Kidney epithelial cell (primary cell): ENCODE data around the gene INSC. TPM values are rescaled to one million over a fixed set of nuclear protein-coding genes. Genes with fewer than 3 reads are reported as not detected.

ENCODE experiments used
- DNase-seq: peaks from one replicate; pipeline ENCODE4 v3.0.0-alpha.2; 2010; ENCODE audit warnings: low read depth
- H3K27me3 ChIP-seq: 2 replicates; pipeline ENCODE4 v1.6.0; 2011; ENCODE audit warnings: low read length; ENCODE audit not compliant: control insufficient read depth, insufficient read depth
- H3K36me3 ChIP-seq: 2 replicates; pipeline ENCODE4 v1.5.1; 2011; ENCODE audit warnings: low read length; ENCODE audit not compliant: control insufficient read depth, insufficient read depth
- H3K4me3 ChIP-seq: 2 replicates; pipeline ENCODE4 v1.5.1; 2011; ENCODE audit warnings: low read depth, mild to moderate bottlenecking, control low read depth, low read length
- total RNA-seq: library from RNA; depleted of rRNA; stranded (reverse); fragments of >200 nt; gene quantifications from 2 replicates; pipeline ENCODE4 v1.2.3, GENCODE V29; 2015
- TF ChIP-seq, protein P1 (sequence below): IDR thresholded peaks from 2 replicates; pipeline ENCODE4 v1.5.1; 2011; ENCODE audit warnings: mild to moderate bottlenecking, moderate library complexity, low read length, control low read depth, inconsistent platforms; ENCODE audit not compliant: insufficient read depth, poor library complexity, severe bottlenecking

INSC gene
- total RNA-seq, 1 donor from 2014 or later: 0.33 TPM

DNA sequence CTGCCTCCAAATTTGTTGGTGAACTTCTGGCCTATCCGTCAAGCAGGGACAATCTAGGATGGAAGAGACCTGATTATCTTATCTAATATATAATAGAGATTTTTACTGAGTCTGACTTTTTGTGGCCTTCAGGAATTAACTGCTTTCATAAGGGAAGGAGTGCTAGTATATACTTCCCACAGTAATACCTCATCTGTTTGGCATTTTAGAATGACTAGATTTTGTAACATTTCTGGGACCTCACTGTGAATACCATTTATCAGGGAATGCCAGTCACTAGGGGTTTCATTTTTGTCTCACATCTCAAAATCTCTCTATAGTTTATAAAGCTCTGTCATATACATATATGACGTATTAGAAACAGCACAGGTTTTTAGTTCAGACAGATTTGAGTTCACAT, 114.3 kb downstream of the INSC start:
- Histone ChIP-seq H3K27me3 (no peaks in the 10 kb centered on the region), H3K36me3 (no peaks in the 10 kb centered on the region), H3K4me3 (no peak overlapping the region)
- no peak for DNase-seq
- TF ChIP-seq, protein P1, sequence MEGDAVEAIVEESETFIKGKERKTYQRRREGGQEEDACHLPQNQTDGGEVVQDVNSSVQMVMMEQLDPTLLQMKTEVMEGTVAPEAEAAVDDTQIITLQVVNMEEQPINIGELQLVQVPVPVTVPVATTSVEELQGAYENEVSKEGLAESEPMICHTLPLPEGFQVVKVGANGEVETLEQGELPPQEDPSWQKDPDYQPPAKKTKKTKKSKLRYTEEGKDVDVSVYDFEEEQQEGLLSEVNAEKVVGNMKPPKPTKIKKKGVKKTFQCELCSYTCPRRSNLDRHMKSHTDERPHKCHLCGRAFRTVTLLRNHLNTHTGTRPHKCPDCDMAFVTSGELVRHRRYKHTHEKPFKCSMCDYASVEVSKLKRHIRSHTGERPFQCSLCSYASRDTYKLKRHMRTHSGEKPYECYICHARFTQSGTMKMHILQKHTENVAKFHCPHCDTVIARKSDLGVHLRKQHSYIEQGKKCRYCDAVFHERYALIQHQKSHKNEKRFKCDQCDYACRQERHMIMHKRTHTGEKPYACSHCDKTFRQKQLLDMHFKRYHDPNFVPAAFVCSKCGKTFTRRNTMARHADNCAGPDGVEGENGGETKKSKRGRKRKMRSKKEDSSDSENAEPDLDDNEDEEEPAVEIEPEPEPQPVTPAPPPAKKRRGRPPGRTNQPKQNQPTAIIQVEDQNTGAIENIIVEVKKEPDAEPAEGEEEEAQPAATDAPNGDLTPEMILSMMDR: no peak

DNA sequence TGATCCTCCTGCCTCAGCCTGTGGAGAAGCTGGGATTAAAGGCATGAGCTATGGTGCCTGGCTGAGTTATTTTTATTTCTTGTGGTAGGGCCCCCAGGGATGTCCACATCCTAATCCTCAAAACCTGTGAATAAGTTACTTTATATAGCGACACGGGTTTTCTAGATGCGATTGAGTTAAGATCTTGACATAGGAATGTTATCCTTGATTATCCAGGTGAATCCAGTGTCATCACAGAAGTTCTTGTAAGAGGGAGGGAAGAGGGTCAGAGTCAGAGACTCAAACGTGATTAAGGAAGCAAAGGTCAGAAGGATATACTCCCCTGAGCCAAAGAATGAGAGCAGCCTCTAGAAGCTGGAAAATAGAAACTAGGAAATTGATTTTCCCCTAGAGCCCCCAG, 117.8 kb downstream of the INSC start:
- TF ChIP-seq, protein P1: no peak
- DNase-seq: no peak
- no peaks in the 10 kb centered on the region for H3K27me3 ChIP-seq
- no peaks in the 10 kb centered on the region for H3K36me3 ChIP-seq
- H3K4me3 ChIP-seq: no peak overlapping the region

DNA sequence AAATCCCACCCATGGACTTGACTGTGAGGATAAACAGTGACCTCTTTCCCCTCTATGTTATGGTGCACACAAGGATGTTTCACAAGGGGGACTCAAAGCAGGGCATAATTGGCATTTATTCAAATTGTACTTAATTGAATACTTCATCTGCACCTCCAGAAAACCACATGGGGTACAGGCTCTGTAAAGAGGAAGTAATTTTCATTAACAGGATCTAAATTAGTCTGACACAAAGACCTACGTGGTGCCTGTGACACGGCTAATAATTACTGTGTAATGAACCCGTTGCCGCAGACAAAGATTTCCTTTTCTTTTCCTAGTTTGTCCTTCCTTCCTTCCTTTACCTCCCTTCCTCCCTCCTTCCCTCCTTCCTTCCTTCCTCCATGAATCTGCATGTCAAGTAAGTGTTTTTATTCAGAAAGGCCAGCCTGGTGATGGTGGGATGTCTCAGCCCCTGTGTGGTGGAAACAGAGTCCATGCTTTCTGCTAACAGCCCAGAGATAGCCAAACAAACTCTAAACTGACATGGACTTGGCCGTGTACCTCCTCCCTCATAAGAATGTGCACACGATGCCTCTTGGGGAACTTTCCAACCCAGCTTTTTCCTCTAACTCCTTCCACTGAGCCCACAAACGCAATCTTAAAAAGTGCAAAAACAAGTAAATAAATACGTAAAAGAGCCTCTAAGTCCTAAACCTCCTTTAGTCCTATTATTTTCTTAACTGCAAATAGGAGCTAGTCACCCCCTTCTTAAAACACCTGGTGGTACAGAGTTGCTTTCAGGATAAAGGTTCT, 118.8 kb downstream of the INSC start:
- no peaks in the 10 kb centered on the region for H3K27me3 ChIP-seq
- H3K36me3 ChIP-seq: no peaks in the 10 kb centered on the region
- TF ChIP-seq, protein P1: no peak
- H3K4me3 ChIP-seq: no peak overlapping the region
- DNase-seq: no peak

DNA sequence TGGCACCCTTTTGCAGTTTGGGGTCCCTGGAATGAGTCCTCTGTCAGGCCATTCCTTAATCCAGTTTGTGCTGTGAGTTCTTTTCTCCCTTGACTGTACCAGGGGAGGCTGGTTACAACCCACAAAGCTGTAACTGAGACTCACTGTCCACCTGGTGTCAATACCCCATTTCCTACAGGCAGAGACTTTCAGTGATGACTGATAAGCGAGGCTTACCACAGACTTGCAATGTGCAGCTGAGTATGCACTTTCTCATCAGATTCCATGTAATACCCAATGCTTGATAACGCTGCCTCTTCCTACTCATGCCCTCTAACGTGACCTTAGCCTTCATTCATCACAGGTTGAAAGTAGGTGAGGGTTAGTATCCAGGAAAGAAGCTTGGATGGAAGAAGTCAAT, 120.1 kb downstream of the INSC start:
- TF ChIP-seq, protein P1: no peak
- DNase-seq: no peak
- H3K4me3 ChIP-seq: no peak overlapping the region
- no peaks in the 10 kb centered on the region for H3K27me3 ChIP-seq
- no peaks in the 10 kb centered on the region for H3K36me3 ChIP-seq

DNA sequence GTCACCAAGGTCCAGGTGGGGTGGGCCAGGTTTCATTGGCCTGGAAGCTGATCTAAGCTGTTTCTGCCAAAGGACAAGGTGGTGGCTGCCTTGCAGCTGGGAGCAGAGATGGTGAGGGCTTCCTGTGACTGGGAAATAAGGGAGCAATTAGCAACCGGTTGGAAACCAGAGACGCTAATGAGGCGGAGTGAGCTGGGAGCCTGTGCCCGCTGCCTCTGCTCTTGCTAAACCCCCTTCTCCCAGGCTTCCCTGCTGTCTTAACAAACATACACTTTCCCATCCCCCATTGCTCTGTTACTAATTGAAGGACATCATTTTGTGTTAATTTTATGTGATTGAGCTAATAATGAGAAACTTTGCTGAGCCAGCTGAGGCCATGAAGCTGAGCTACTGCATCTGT, 121.8 kb downstream of the INSC start:
- Histone ChIP-seq H3K27me3 (no peaks in the 10 kb centered on the region), H3K4me3 (no peak overlapping the region), H3K36me3 (no peaks in the 10 kb centered on the region)
- DNase-seq: no peak
- TF ChIP-seq, protein P1: no peak

DNA sequence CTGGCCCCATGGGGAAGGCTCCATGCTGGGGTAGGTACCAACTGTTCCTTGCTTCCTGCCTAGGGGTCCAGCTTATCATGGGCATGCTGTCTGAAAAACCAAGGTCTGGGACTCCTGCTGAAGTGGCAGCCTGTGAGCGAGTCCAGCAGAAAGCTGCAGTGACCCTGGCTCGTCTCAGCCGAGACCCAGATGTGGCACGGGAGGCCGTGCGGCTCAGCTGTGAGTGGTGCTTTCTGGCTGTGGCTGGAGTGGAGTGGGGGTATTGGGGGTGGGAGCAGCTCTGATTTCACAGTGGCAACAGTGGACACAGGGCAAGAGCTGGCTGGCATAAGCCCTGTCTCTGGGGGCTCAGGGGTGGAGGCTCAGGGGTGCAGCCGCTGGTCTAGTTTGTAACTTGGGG, 124.1 kb downstream of the INSC start:
- no peaks in the 10 kb centered on the region for H3K36me3 ChIP-seq
- no peak for DNase-seq
- no peaks in the 10 kb centered on the region for H3K27me3 ChIP-seq
- no peak overlapping the region for H3K4me3 ChIP-seq
- TF ChIP-seq, protein P1: no peak
